B cell (primary cell): Measurements from ENCODE around the gene CBL. TPM values are rescaled to one million over a fixed set of nuclear protein-coding genes. Genes with fewer than 3 reads are reported as not detected.

ENCODE experiments used
- ATAC-seq: fragments of 200-7000 bp; cut with Tn5 transposase; one replicate; pipeline ENCODE4 v1.10.0; 2021; ENCODE audit warnings: low read depth, mild to moderate bottlenecking, moderate number of reproducible peaks, moderate library complexity
- CTCF ChIA-PET: fragments of 350-600 bp; sonication (Branson Sonifier 250); formaldehyde crosslinking; loops from one replicate; lab custom pipeline; 2021; ENCODE audit warnings: antibody characterized with exemption, inconsistent platforms; lab: Charles Lee
- POLR2A ChIA-PET: fragments of 350-600 bp; sonication (Branson Sonifier 250); formaldehyde crosslinking; loops from one replicate; lab custom pipeline; 2021; ENCODE audit warnings: antibody characterized with exemption; lab: Charles Lee
- DNase-seq: peaks from one replicate; pipeline ENCODE4 v3.0.0; 2013
- H2AFZ ChIP-seq: 2 replicates; pipeline ENCODE4 v1.6.1; 2012; ENCODE audit warnings: mild to moderate bottlenecking, low read depth, low read length; ENCODE audit not compliant: insufficient read depth, poor library complexity, severe bottlenecking
- H3K27ac ChIP-seq, 2 donors: 1 replicate in 1 of 2; 2 replicates in 1 of 2; pipeline ENCODE4 v1.5.1; 2012 to 2013; ENCODE audit warnings: low read length in 2 of 2, mild to moderate bottlenecking in 2 of 2, moderate library complexity in 1 of 2
- H3K27me3 ChIP-seq, 4 experiments: fragments of 200-600 bp in 1 of 4; sonication (generic) in 1 of 4; replicated peaks in 1 of 4; 1 replicate in 2 of 4; 2 replicates in 2 of 4; pipeline versions ENCODE4 v1.6.1 to v1.7.0; 2013 to 2016; ENCODE audit warnings: low read length in 3 of 4, mild to moderate bottlenecking in 2 of 4, mixed read lengths in 1 of 4, moderate library complexity in 1 of 4; ENCODE audit not compliant: insufficient read depth in 4 of 4, control insufficient read depth in 3 of 4; ENCODE audit errors: control extremely low read depth in 1 of 4
- H3K36me3 ChIP-seq, 2 experiments: replicated peaks in 1 of 2; 1 replicate in 1 of 2; 2 replicates in 1 of 2; pipeline versions ENCODE4 v1.6.1 to v1.7.1; 2013; ENCODE audit warnings: low read length in 1 of 2; ENCODE audit not compliant: insufficient read depth in 2 of 2, control insufficient read depth in 1 of 2; ENCODE audit errors: control extremely low read depth in 1 of 2, extremely low read depth in 1 of 2
- H3K4me1 ChIP-seq, 2 donors: fragments of 200-600 bp in 1 of 2; sonication (generic) in 1 of 2; 1 replicate in 1 of 2; 2 replicates in 1 of 2; pipeline versions ENCODE4 v1.5.1 to v1.6.1; 2013 to 2017; ENCODE audit warnings: low read length in 2 of 2; ENCODE audit not compliant: control insufficient read depth in 2 of 2, insufficient read depth in 2 of 2
- H3K4me2 ChIP-seq: replicated peaks from 2 replicates; pipeline ENCODE3; 2012; ENCODE audit warnings: mild to moderate bottlenecking, low read depth, low read length; ENCODE audit not compliant: poor library complexity, severe bottlenecking
- H3K4me3 ChIP-seq, 5 experiments: fragments of 200-600 bp in 1 of 5; sonication (generic) in 1 of 5; 1 replicate in 3 of 5; 2 replicates in 2 of 5; pipeline versions ENCODE4 v1.5.1 to v1.7.0; 2011 to 2016; ENCODE audit warnings: low read length in 4 of 5, mild to moderate bottlenecking in 4 of 5, low read depth in 2 of 5, control low read depth in 1 of 5, moderate library complexity in 1 of 5; ENCODE audit not compliant: insufficient read depth in 1 of 5; ENCODE audit errors: control extremely low read depth in 1 of 5, extremely low read depth in 1 of 5
- H3K79me2 ChIP-seq: fragments of 200-600 bp; sonication (generic); one replicate; pipeline ENCODE4 v1.6.0; 2016; ENCODE audit warnings: low read length; ENCODE audit not compliant: control insufficient read depth, insufficient read depth
- H3K9ac ChIP-seq: fragments of 200-600 bp; sonication (generic); 2 replicates; pipeline ENCODE4 v1.6.1; 2017; ENCODE audit warnings: mild to moderate bottlenecking, low read length, moderate library complexity
- H3K9me3 ChIP-seq, 3 donors: one replicate each; pipeline versions ENCODE4 v1.6.1 to v1.7.1; 2013; ENCODE audit warnings: low read length in 2 of 3; ENCODE audit not compliant: control insufficient read depth in 2 of 3, insufficient read depth in 1 of 3; ENCODE audit errors: control extremely low read depth in 1 of 3
- H4K20me1 ChIP-seq: 2 replicates; pipeline ENCODE4 v1.6.0; 2012; ENCODE audit warnings: mild to moderate bottlenecking, low read length; ENCODE audit not compliant: insufficient read depth, control insufficient read depth, poor library complexity, severe bottlenecking
- H3K27ac Mint-ChIP-seq: one replicate; pipeline ENCODE4 v1.8.0; 2021; ENCODE audit warnings: mixed read lengths
- H3K27me3 Mint-ChIP-seq: one replicate; pipeline ENCODE4 v1.8.0; 2021; ENCODE audit warnings: mixed read lengths
- H3K4me1 Mint-ChIP-seq: one replicate; pipeline ENCODE4 v1.8.0; 2021; ENCODE audit warnings: mixed read lengths
- H3K4me3 Mint-ChIP-seq: one replicate; pipeline ENCODE4 v1.8.0; 2021; ENCODE audit warnings: mixed read lengths
- H3K9me3 Mint-ChIP-seq: one replicate; pipeline ENCODE4 v1.8.0; 2022; ENCODE audit warnings: mixed read lengths; ENCODE audit not compliant: insufficient read depth
- CTCF ChIP-seq: fragments of 200-600 bp; IDR thresholded peaks from one replicate; pipeline ENCODE4 v1.8.0; 2022; ENCODE audit warnings: antibody characterized with exemption, mild to moderate bottlenecking
- EZH2 ChIP-seq: IDR thresholded peaks from 2 replicates; pipeline ENCODE4 v1.6.1; 2012; ENCODE audit warnings: borderline replicate concordance, low read depth, mild to moderate bottlenecking, moderate library complexity, low read length; ENCODE audit not compliant: insufficient read depth, poor library complexity, severe bottlenecking
- WGBS: methylation state at CpG from one replicate; pipeline ENCODE4 v1.1.5; 2013; ENCODE audit warnings: missing lambda C conversion rate; ENCODE audit not compliant: insufficient coverage; 5-methylcytosine and 5-hydroxymethylcytosine counted together
- intact Hi-C: fragments of 100-400 bp; cut with micrococcal nuclease; formaldehyde crosslinking; loops from one replicate; pipeline ENCODE4 v1.10.0; 2022
- polyA plus RNA-seq: library from polyadenylated mRNA; depleted of rRNA; stranded (reverse); fragments of >200 nt; gene quantifications from 2 replicates; pipeline ENCODE4 v1.2.3, GENCODE V29; 2012
- total RNA-seq, 2 donors: library from RNA; stranded (reverse); fragments of 120-200 nt in 1 of 2; gene quantifications; 1 replicate in 1 of 2; 2 replicates in 1 of 2; pipeline versions ENCODE4 v1.2.3 to v1.2.4, GENCODE V29; 2013 to 2022

The CBL gene
- total and polyA plus RNA-seq, 2 donors (not counting 1 experiment from before 2014, with no cell fraction given): 11.7 to 35.2 TPM

- ATAC-seq: no peak
Observed at GRCh38 chr11:119266517-119267255, 60.5 kb downstream of the CBL start.

More at GRCh38 chr11:119266517-119267255, 60.5 kb downstream of the CBL start:
- WGBS: 93% methylated on average over 5 of the region's 7 CpGs
- intact Hi-C loops: no loop called here
- H3K27ac ChIP-seq: peak overlapping the region in 1 of 2 donors; percentile 20
- Mint-ChIP-seq H3K27ac (no peak overlapping the region), H3K9me3 (no peaks in the 10 kb centered on the region), H3K4me1 (peaks cover 25% of the 10 kb centered on the region), H3K4me3 (no peak overlapping the region), H3K27me3 (no peaks in the 10 kb centered on the region)
- no peaks in the 10 kb centered on the region for H3K9me3 ChIP-seq
- no peak overlapping the region for H3K4me3 ChIP-seq
- DNase-seq: no peak
- ChIA-PET POLR2A (no interaction called here), CTCF (interaction anchor here (1.0 to 1.3 kb wide), 2 partner anchors 70 to 90 kb away, joined by 3 to 4 read pairs; no protein-coding TSS in a partner anchor)
- TF ChIP-seq EZH2 (no peak), CTCF (no peak)
- peaks cover 22% of the 10 kb centered on the region for H4K20me1 ChIP-seq
- H3K27me3 ChIP-seq: no peaks in the 10 kb centered on the region
- peak overlapping the region; percentile 20 for H3K4me2 ChIP-seq
- H3K9ac ChIP-seq: no peak overlapping the region
- H3K79me2 ChIP-seq: peaks cover 78% of the 10 kb centered on the region
- peaks cover 24 to 37% of the 10 kb centered on the region in 2 donors for H3K4me1 ChIP-seq
- H3K36me3 ChIP-seq: peaks cover 0 to 3% of the 10 kb centered on the region in 2 experiments
- H2AFZ ChIP-seq: no peak overlapping the region
